GM18867 (cell line): ENCODE results near the gene ENOSF1.
A peak's percentile ranks its signal among the peaks of the same experiment; 100 is the strongest.
"Not testable (repeated sequence)": the region's sequence is repeated elsewhere in the genome, so short reads cannot be mapped to it uniquely, and the experiment has no call there.

Experiments used
- ATAC-seq: cut with Tn5 transposase; IDR thresholded peaks from one replicate; pipeline ENCODE4 v1.9.1; 2021; ENCODE audit warnings: mild to moderate bottlenecking, moderate library complexity; ENCODE audit not compliant: unreplicated experiment

ENOSF1 gene

GRCh38 chr18:709771-710170 lies 2.7 kb downstream of the ENOSF1 start:
- no peak for ATAC-seq

GRCh38 chr18:708096-708495 lies 4.3 kb downstream of the ENOSF1 start:
- ATAC-seq: no peak

GRCh38 chr18:706405-706804 lies 6.0 kb downstream of the ENOSF1 start:
- no peak for ATAC-seq

DNA sequence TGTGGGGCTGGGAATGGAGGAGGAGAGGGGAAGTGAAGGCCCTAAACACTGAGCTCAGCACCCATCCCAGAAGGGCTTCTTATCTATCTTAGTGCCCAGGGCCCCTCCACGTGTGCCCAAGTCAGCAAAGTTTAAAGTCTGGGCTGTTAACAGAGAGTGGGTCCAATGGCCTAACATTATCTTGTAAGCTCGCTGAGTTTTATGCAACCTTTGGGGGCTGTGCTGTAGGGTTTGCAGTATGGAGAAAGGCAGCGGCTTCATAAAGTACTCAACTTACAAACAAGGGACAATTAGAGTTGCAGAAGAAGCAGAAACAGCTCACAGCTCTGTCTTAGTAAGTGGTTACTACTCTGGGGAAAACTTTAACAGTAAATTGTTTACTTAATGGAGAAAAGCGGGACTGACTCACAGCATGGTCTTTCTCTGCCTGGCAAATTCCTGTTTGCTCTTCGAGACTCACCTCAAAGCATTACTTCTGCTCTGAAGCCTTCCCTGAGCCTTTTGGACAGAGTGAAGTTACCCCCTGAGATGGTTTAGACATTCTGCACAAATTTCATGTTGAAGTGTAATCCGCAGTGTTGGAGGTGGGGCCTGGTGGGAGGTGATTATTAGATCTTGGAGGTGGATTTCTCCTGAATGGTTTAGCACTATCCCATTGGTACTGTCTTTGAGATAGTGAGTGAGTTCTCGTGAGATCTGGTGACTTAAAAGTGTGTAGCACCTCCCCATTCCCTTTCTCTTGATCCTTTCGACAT lies 9.0 kb downstream of the ENOSF1 start:
- ATAC-seq: no peak

- ATAC-seq: no peak
Measured at GRCh38 chr18:697800-698199, 14.6 kb downstream of the ENOSF1 start.

GRCh38 chr18:697012-697411 lies 15.4 kb downstream of the ENOSF1 start:
- no peak for ATAC-seq

DNA sequence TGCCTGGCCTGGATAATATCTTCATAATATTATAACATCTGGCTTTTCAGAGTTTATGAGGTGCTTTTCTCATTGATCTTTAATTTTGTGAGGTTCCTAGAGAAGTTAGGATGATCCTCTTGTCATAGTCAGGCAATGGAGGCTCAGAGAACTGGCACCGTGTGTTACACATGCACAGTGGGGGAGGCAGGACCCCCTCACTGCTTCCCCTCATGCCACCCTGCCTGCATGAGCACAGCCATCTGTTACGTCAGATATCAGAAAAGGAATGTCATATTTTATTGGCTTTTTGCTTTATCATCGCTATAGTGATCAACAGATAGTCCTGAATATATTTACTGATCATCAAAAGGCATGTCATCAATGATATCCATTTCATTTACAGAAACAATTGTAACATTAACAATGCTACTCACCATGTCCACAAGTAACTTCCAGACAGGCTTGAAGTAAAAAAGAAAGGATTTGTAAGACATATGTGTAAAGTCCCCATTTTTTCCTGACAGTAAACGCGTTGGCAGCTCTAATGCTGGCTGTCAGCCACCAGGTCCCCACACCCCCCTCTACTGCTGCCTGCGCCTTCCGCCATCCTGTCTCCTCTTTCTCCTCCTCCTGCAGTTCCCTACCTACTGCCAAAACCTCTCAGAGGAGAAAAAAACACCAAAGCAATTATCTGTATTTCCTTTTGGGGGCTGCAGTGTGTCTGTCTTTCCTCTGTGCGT lies 18.8 kb downstream of the ENOSF1 start:
- ATAC-seq: no peak

- no peak for ATAC-seq
Measured at GRCh38 chr18:692824-693223, 19.6 kb downstream of the ENOSF1 start.

- ATAC-seq: no peak
Measured at GRCh38 chr18:688323-688722, 24.1 kb downstream of the ENOSF1 start.

- ATAC-seq: no peak
Measured at GRCh38 chr18:686339-687111, 25.9 kb downstream of the ENOSF1 start.

GRCh38 chr18:685438-685837 lies 27.0 kb downstream of the ENOSF1 start:
- no peak for ATAC-seq

- ATAC-seq: no peak
Measured at GRCh38 chr18:683531-683930, 28.9 kb downstream of the ENOSF1 start.

DNA sequence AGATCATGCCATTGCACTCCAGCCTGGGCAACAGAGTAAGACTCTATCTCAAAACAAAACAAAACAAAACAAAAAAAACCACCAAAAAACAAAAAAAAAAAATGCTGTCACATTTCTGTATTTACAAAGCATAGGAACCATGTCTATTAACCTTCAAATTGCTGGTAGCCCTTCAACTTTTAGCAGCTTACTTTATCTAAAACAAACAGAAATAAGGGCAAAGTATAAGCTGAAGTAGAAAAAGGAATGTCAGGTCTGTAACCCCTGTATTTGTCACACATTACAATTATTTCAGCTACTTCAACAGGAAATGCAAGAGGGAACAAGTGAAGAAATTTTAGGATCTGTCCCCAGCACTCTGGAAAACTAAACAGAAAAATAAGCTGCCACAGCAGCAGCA lies 29.6 kb downstream of the ENOSF1 start:
- ATAC-seq: no peak

DNA sequence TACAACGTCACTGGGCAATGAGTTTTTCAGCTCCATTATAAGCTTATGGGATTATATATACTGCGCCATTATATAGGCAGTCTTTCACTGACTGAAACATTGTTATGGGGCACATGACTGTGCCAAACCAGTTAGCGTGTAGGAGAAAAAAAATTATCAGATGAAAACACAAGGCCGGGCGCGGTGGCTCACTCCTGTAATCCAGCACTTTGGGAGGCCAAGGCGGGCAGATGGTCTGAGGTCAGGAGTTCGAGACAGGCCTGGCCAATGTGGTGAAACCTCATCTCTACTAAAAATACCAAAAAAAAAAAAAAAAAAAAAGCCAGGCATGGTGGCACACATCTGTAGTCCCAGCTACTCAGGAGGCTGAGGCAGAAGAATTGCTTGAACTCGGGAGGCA lies 30.0 kb downstream of the ENOSF1 start:
- not testable (repeated sequence) for ATAC-seq

- ATAC-seq: no peak
Measured at GRCh38 chr18:681985-682384, 30.4 kb downstream of the ENOSF1 start.

GRCh38 chr18:680392-680791 lies 32.0 kb downstream of the ENOSF1 start:
- no peak for ATAC-seq

DNA sequence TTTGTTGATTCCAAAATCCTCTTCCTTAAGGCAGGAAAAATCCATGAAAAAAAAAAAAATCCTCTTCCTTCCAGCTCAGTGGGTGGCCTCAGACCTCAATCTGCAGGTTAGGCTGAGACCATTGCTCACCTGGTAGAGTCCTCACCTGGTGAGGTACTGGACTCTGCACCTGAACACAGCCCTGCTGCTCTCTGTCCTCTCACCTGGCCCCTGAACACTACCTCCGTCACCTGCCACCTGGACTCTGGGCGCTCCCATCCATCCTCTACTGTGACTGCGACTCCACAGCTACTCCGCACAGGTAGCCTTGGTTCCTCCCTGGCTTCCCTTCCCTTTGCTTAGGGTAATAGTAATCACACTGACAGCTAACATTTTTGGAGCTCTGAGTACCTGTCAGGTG lies 32.9 kb downstream of the ENOSF1 start:
- no peak for ATAC-seq

GRCh38 chr18:678482-679182 lies 33.8 kb downstream of the ENOSF1 start:
- ATAC-seq: no peak

DNA sequence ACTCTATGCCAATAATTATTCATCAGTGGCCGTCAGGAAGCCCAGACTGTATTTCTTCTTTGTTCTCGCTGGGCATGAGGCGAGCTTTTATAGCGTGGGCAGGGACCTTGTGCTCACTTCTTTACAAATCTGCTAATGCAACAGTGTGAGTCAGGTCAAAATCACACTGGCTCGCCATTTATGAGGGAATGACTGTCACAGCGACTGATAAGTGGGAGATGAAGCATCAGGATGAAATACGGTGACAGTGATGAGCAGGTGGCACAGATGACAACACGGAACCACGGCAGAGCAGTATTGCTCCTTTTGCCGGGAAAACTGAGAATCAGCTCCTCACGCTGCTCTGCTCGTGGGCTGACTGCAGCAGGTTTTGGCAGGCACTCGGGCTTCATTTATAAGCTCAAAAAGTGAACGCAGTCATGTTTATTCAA lies 34.5 kb downstream of the ENOSF1 start:
- ATAC-seq: no peak

GRCh38 chr18:677145-677544 lies 35.3 kb downstream of the ENOSF1 start:
- ATAC-seq: peak; percentile 58

DNA sequence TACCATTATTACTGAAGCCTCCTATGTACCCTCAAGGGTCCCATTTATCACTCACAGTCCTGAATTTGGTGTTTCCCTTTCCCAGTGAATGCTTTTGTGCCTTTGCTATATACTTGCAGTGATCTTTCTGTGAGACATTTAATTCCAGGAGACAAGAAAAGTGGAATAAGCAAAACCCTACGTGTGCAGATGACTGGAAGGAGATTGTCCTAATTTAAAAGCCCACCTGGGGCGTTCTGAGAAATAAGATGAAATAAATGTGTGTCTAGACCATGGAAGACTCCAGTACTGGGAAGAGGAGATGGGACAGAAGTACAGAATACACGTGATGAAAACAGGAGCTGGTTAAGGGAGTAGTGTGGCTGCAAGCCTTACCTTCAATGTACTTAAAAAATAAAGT lies 35.7 kb downstream of the ENOSF1 start:
- ATAC-seq: no peak
